Stomach (tissue), 9 donors: ENCODE measurements around the gene ZC3H12C. TPM values are rescaled to one million over a fixed set of nuclear protein-coding genes. Genes with fewer than 3 reads are reported as not detected.
"Not testable (repeated sequence)": the region's sequence is repeated elsewhere in the genome, so short reads cannot be mapped to it uniquely, and the experiment has no call there.

ENCODE experiments used
- DNase-seq, 2 donors: peaks; one replicate each; pipeline versions ENCODE4 v3.0.0 to v3.0.0-alpha.2; 2013 to 2019
- H3K27ac ChIP-seq, 5 donors: fragments of 200-600 bp in 4 of 5; sonication (generic) in 4 of 5; one replicate each; pipeline ENCODE4 v1.5.1; 2013 to 2019; ENCODE audit warnings: mild to moderate bottlenecking in 1 of 5, moderate library complexity in 1 of 5
- H3K27me3 ChIP-seq, 3 donors: fragments of 200-600 bp; sonication (generic); one replicate each; pipeline ENCODE4 v1.5.1; 2017 to 2019; ENCODE audit warnings: mixed run types in 1 of 3
- H3K36me3 ChIP-seq, 4 donors: fragments of 200-600 bp; sonication (generic); 1 replicate in 3 of 4; 2 replicates in 1 of 4; pipeline ENCODE4 v1.5.1; 2016 to 2019
- H3K4me1 ChIP-seq, 4 donors: fragments of 200-600 bp; sonication (generic); one replicate each; pipeline ENCODE4 v1.5.1; 2016 to 2019
- H3K4me3 ChIP-seq, 4 donors: fragments of 200-600 bp; sonication (generic) in 3 of 4; one replicate each; pipeline ENCODE4 v1.5.1; 2016 to 2019; ENCODE audit warnings: mild to moderate bottlenecking in 1 of 4
- H3K9me3 ChIP-seq, 4 donors: fragments of 200-600 bp; sonication (generic); one replicate each; pipeline ENCODE4 v1.5.1; 2016 to 2019
- CTCF ChIP-seq, 7 experiments: fragments of 450-650 bp in 4 of 7; fragments of 200-600 bp in 3 of 7; sonication (generic) in 3 of 7; IDR thresholded peaks; one replicate each; pipeline ENCODE4 v1.5.1; 2016 to 2019; ENCODE audit warnings: antibody characterized with exemption in 7 of 7, control low read depth in 2 of 7, mild to moderate bottlenecking in 1 of 7
- EP300 ChIP-seq: sonication (generic); formaldehyde crosslinking; IDR thresholded peaks from one replicate; pipeline ENCODE4 v1.6.1; 2017; ENCODE audit warnings: antibody characterized with exemption
- POLR2A ChIP-seq, 4 donors: fragments of 450-650 bp; IDR thresholded peaks; one replicate each; pipeline ENCODE4 v1.6.1; 2016; ENCODE audit warnings: antibody characterized with exemption in 4 of 4, control low read depth in 2 of 4, mild to moderate bottlenecking in 1 of 4, moderate library complexity in 1 of 4
- POLR2AphosphoS5 ChIP-seq, 3 donors: sonication (generic); formaldehyde crosslinking; IDR thresholded peaks; one replicate each; pipeline ENCODE4 v1.6.1; 2016; ENCODE audit warnings: antibody characterized with exemption in 3 of 3
- WGBS, 5 donors: extraction: QIAGEN DNeasy Blood & Tissue Kit in 3 of 5; methylation state at CpG; one replicate each; pipeline versions ENCODE4 v1.1.5 to v1.1.7; 2013 to 2018; 5-methylcytosine and 5-hydroxymethylcytosine counted together
- intact Hi-C: fragments of 100-400 bp; cut with DNase I; formaldehyde crosslinking; loops from one replicate; pipeline ENCODE4 v1.15.1; 2023; ENCODE audit warnings: low total_unique reads
- polyA plus RNA-seq, 3 donors: library from polyadenylated mRNA; stranded (reverse); fragments of 200-250 nt; gene quantifications; one replicate each; pipeline ENCODE4 v1.2.3, GENCODE V29; 2013
- total RNA-seq, 5 donors: library from RNA; depleted of rRNA; stranded (reverse); fragments of >200 nt; gene quantifications; one replicate each; pipeline versions ENCODE4 v1.1.0 to v1.2.3, GENCODE V29; 2014 to 2016
- donor health status: healthy with polysubstance abuse.
- donor health status: Bipolar disorder and iron deficiency.
- donor health status: healthy.

ZC3H12C gene
- total and polyA plus RNA-seq, 8 donors: 1.3 to 23.2 (median 8.3) TPM

- TF ChIP-seq POLR2AphosphoS5 (IDR thresholded peaks at IDR 0.05) (no peak), POLR2A (IDR thresholded peaks at IDR 0.05) (no peak), EP300 (no peak), CTCF (IDR thresholded peaks at IDR 0.05) (no peak)
- Histone ChIP-seq H3K36me3 (no peaks in the 10 kb centered on the region), H3K4me1 (peaks cover 0 to 5% (median 0%) of the 10 kb centered on the region in 4 donors), H3K27me3 (no peaks in the 10 kb centered on the region), H3K9me3 (no peaks in the 10 kb centered on the region), H3K27ac (no peak overlapping the region), H3K4me3 (no peak overlapping the region)
- DNase-seq: no peak
- 92 to 99% (median 95%) methylated on average over 6 of the region's 6 CpGs for WGBS, 5 donors
- intact Hi-C loops: loop anchor here (10.0 kb wide), 1 partner anchor 228 kb away; no protein-coding TSS in a partner anchor
These were observed 113.9 kb downstream of the ZC3H12C start for GRCh38 chr11:110207123-110207522.

DNA sequence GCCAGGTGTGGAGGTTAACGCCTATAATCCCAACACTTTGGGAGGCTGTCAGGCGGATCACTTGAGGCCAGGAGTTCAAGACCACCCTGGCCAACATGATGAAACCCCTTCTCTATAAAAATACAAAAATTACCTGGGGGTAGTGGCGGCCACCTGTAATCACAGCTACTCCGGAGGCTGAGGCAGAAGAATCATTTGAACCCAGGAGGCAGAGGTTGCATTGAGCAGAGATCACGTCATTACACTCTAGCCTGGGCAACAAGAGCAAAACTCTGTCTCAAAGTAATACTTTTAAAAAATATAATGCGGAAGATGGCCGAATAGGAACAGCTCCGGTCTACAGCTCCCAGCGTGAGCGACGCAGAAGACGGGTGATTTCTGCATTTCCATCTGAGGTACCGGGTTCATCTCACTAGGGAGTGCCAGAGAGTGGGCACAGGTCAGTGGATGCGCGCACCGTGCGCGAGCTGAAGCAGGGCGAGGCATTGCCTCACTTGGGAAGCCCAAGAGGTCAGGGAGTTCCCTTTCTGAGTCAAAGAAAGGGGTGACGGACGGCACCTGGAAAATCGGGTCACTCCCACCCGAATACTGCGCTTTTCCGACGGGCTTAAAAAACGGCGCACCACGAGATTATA, 115.6 kb downstream of the ZC3H12C start:
- 35 to 72% (median 49%) methylated on average over 15 to 26 of the region's 29 CpGs for WGBS, 5 donors

DNA sequence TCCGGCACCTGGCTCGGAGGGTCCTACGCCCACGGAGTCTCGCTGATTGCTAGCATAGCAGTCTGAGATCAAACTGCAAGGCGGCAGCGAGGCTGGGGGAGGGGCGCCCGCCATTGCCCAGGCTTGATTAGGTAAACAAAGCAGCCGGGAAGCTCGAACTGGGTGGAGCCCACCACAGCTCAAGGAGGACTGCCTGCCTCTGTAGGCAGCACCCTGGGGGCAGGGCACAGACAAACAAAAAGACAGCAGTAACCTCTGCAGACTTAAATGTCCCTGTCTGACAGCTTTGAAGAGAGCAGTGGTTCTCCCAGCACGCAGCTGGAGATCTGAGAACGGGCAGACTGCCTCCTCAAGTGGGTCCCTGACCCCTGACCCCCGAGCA, 116.1 kb downstream of the ZC3H12C start:
- peak overlapping the region; percentile 25 to 49 (median 32) for H3K4me3 ChIP-seq

More for the DNA sequence above, 115.6 kb downstream of the ZC3H12C start:
- H3K36me3 ChIP-seq, H3K27ac ChIP-seq, H3K27me3 ChIP-seq, H3K4me1 ChIP-seq, H3K9me3 ChIP-seq, DNase-seq: not testable (repeated sequence)
- intact Hi-C loops: loop anchor here (10.0 kb wide), 1 partner anchor 226 kb away; no protein-coding TSS in a partner anchor
- peak overlapping the region; percentile 25 to 49 (median 32) for H3K4me3 ChIP-seq

GRCh38 chr11:110217223-110217877, 124.2 kb downstream of the ZC3H12C start:
- DNase-seq: no peak
- Histone ChIP-seq H3K4me3 (no peak overlapping the region), H3K27me3 (no peaks in the 10 kb centered on the region), H3K4me1 (no peaks in the 10 kb centered on the region), H3K36me3 (peaks cover 0 to 8% (median 4%) of the 10 kb centered on the region in 4 donors), H3K27ac (no peak overlapping the region), H3K9me3 (no peaks in the 10 kb centered on the region)
- TF ChIP-seq EP300 (no peak), CTCF (IDR thresholded peaks at IDR 0.05) (no peak), POLR2AphosphoS5 (IDR thresholded peaks at IDR 0.05) (no peak), POLR2A (IDR thresholded peaks at IDR 0.05) (no peak)
- WGBS, 5 donors: 68 to 82% (median 81%) methylated on average over 12 of the region's 12 CpGs
- intact Hi-C loops: no loop called here

More for the DNA sequence above, 116.1 kb downstream of the ZC3H12C start:
- H3K9me3 ChIP-seq, H3K27me3 ChIP-seq, H3K36me3 ChIP-seq, DNase-seq, H3K27ac ChIP-seq, H3K4me1 ChIP-seq: not testable (repeated sequence)
- intact Hi-C loops: loop anchor here (10.0 kb wide), 1 partner anchor 225 kb away; no protein-coding TSS in a partner anchor
- 0 to 5% (median 0%) methylated on average over 1 to 9 of the region's 14 CpGs for WGBS, 5 donors

- H3K9me3 ChIP-seq: no peaks in the 10 kb centered on the region
- DNase-seq: no peak
- TF ChIP-seq CTCF (IDR thresholded peaks at IDR 0.05) (no peak), POLR2A (IDR thresholded peaks at IDR 0.05) (no peak), POLR2AphosphoS5 (IDR thresholded peaks at IDR 0.05) (no peak), EP300 (no peak)
- no peak overlapping the region for H3K27ac ChIP-seq
- no peaks in the 10 kb centered on the region for H3K4me1 ChIP-seq
- WGBS, 5 donors: 46 to 53% (median 47%) methylated on average over 3 of the region's 3 CpGs
- H3K27me3 ChIP-seq: no peaks in the 10 kb centered on the region
- H3K36me3 ChIP-seq: peaks cover 0 to 8% (median 4%) of the 10 kb centered on the region in 4 donors
- intact Hi-C loops: no loop called here
- no peak overlapping the region for H3K4me3 ChIP-seq
These were observed 124.7 kb downstream of the ZC3H12C start for GRCh38 chr11:110217936-110218335.
